ENCODE measurements around the gene MGARP. TPM values are rescaled to one million over a fixed set of nuclear protein-coding genes. Genes with fewer than 3 reads are reported as not detected.

The MGARP gene
- total RNA-seq, 2 experiments from 2014 or later = 2.6 TPM; not detected in 1

DNA sequence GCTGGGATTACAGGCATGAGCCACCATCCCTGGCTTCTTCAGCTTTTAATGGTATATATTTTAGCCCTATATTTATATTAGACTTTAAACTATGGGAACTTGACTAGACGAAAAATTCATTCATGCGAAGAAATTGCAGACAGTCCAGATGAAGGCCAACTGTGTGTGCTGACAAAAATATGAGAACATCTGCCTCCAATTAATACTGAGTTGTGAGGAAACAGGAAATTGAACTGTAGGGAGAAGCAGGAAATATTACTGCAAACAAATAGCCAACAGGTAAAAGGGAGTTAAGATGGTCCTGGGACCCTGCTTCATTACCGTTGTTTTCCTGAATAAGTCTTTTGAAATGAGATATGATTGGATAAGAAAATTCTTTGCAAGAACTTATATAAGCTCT, 26.3 kb downstream of the MGARP start:
- Histone ChIP-seq H3K9me2 (ENCODE audit: insufficient read depth, low read length) (no peaks in the 10 kb centered on the region), H3K36me3 (ENCODE audit: insufficient read depth, low read length) (no peaks in the 10 kb centered on the region), H3K9me3 (ENCODE audit: low read length) (0 out of 2 replicates have a peak, but pooled peaks cover 3% of the 10 kb centered on the region), H3K79me2 (ENCODE audit: insufficient read depth, low read depth, low read length) (no peaks in the 10 kb centered on the region), H2AFZ (ENCODE audit: low read length) (peak overlapping the region; percentile 93), H3K4me1 (ENCODE audit: insufficient read depth, low read length, poor library complexity, severe bottlenecking) (peaks cover 42% of the 10 kb centered on the region), H3K4me3 (ENCODE audit: low read depth, low read length, poor library complexity, severe bottlenecking) (no peak overlapping the region), H3K4me2 (ENCODE audit: low read length) (peak overlapping the region; percentile 54), H3K27ac (ENCODE audit: low read depth, low read length, poor library complexity, severe bottlenecking) (peak overlapping the region; percentile 45), H4K20me1 (ENCODE audit: insufficient read depth, low read length) (no peaks in the 10 kb centered on the region)
- TF ChIP-seq, protein P1, sequence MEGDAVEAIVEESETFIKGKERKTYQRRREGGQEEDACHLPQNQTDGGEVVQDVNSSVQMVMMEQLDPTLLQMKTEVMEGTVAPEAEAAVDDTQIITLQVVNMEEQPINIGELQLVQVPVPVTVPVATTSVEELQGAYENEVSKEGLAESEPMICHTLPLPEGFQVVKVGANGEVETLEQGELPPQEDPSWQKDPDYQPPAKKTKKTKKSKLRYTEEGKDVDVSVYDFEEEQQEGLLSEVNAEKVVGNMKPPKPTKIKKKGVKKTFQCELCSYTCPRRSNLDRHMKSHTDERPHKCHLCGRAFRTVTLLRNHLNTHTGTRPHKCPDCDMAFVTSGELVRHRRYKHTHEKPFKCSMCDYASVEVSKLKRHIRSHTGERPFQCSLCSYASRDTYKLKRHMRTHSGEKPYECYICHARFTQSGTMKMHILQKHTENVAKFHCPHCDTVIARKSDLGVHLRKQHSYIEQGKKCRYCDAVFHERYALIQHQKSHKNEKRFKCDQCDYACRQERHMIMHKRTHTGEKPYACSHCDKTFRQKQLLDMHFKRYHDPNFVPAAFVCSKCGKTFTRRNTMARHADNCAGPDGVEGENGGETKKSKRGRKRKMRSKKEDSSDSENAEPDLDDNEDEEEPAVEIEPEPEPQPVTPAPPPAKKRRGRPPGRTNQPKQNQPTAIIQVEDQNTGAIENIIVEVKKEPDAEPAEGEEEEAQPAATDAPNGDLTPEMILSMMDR (conservative IDR thresholded peaks at IDR 0.05; ENCODE audit: low read length) = no peak
- no peak for TF ChIP-seq EZH2phosphoT487 (IDR thresholded peaks at IDR 0.05; ENCODE audit: borderline replicate concordance, low read depth, low read length)
- POLR2A ChIA-PET = interaction anchor here (0.6 to 3.9 kb wide), 12 partner anchors 11 to 1649 kb away, joined by 3 to 24 read pairs (median 6); no protein-coding TSS in a partner anchor
- no TSS peak for BruUV-seq (replicated peaks)
- intact Hi-C loops (cut with micrococcal nuclease; ENCODE audit: unreplicated experiment) = no loop called here
- no peak for DNase-seq (ENCODE audit: low spot score)
- CTCF ChIA-PET (ENCODE audit: unreplicated experiment) = interaction anchor here (0.8 kb wide), 1 partner anchor 21 kb away, joined by 4 read pairs; no protein-coding TSS in a partner anchor

DNA sequence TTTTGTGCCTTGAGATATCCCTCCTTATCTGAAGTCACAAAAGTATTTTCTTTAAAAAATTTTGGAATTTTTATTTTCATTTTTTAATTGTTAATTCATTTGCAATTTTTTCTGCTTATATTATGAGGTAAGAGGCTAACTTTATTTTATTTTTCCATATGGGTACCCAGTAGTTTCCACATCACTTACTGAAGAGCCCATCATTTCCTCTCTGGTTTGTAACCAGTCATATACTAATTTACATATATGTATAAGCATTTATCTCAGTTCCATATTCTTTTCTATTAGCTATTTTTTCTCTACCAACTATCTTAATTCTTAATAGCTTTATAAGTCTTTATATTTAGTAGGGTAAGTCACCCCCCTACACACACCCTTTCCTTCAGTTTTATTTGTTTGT, 27.0 kb downstream of the MGARP start:
- Histone ChIP-seq H3K4me2 (ENCODE audit: low read length) (peak overlapping the region; percentile 54), H3K27ac (ENCODE audit: low read depth, low read length, poor library complexity, severe bottlenecking) (peak overlapping the region; percentile 45), H3K79me2 (ENCODE audit: insufficient read depth, low read depth, low read length) (no peaks in the 10 kb centered on the region), H3K4me3 (ENCODE audit: low read depth, low read length, poor library complexity, severe bottlenecking) (no peak overlapping the region), H3K9me3 (ENCODE audit: low read length) (0 out of 2 replicates have a peak, but pooled peaks cover 3% of the 10 kb centered on the region), H4K20me1 (ENCODE audit: insufficient read depth, low read length) (no peaks in the 10 kb centered on the region), H2AFZ (ENCODE audit: low read length) (peak overlapping the region; percentile 93), H3K36me3 (ENCODE audit: insufficient read depth, low read length) (no peaks in the 10 kb centered on the region), H3K9me2 (ENCODE audit: insufficient read depth, low read length) (no peaks in the 10 kb centered on the region), H3K4me1 (ENCODE audit: insufficient read depth, low read length, poor library complexity, severe bottlenecking) (peaks cover 42% of the 10 kb centered on the region)
- CTCF ChIA-PET (ENCODE audit: unreplicated experiment) = no interaction called here
- TF ChIP-seq, protein P1 (conservative IDR thresholded peaks at IDR 0.05; ENCODE audit: low read length) = no peak
- DNase-seq (ENCODE audit: low spot score) = no peak
- POLR2A ChIA-PET = interaction anchor here (0.6 to 3.9 kb wide), 7 partner anchors 10 to 43 kb away, joined by 3 to 24 read pairs (median 6); no protein-coding TSS in a partner anchor
- BruUV-seq (replicated peaks) = no TSS peak
- intact Hi-C loops (cut with micrococcal nuclease; ENCODE audit: unreplicated experiment) = no loop called here

DNA sequence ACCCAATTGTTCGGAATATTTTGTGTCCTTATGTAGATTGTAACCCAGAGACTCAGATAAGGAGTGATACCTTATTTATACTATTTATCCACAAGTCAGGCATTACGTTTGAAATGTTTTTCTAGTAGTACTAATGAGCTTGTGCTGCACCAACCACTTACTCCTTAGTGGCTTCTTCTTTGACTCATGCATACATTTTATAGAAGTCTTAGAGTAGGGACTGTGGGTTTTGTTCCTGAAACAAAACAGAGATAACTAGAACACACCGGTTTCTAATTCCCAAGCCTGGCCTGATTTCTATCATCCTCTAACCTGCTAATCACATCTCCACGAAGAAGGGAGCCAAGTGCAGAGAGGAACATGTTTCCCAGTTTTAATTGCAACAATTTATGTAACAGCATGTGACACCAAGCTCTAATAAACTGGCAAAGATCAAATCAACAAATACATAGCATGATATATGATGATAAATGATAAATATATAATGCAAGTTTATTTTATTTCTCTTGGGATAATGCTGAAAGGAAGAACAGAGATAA, 32.3 kb downstream of the MGARP start:
- CTCF ChIA-PET (ENCODE audit: unreplicated experiment) = no interaction called here
- intact Hi-C loops (cut with micrococcal nuclease; ENCODE audit: unreplicated experiment) = no loop called here

More for the DNA sequence above, 32.3 kb downstream of the MGARP start:
- H3K9me2 ChIP-seq (ENCODE audit: insufficient read depth, low read length) = no peaks in the 10 kb centered on the region
- peaks cover 8% of the 10 kb centered on the region for H3K4me1 ChIP-seq (ENCODE audit: insufficient read depth, low read length, poor library complexity, severe bottlenecking)
- no peaks in the 10 kb centered on the region for H3K79me2 ChIP-seq (ENCODE audit: insufficient read depth, low read depth, low read length)
- no TSS peak for BruUV-seq (replicated peaks)
- no peak for DNase-seq (ENCODE audit: low spot score)
- H3K9me3 ChIP-seq (ENCODE audit: low read length) = 0 out of 2 replicates have a peak, but pooled peaks cover 3% of the 10 kb centered on the region
- no peak overlapping the region for H3K4me3 ChIP-seq (ENCODE audit: low read depth, low read length, poor library complexity, severe bottlenecking)
- TF ChIP-seq, protein P1 (conservative IDR thresholded peaks at IDR 0.05; ENCODE audit: low read length) = no peak
- TF ChIP-seq EZH2phosphoT487 (IDR thresholded peaks at IDR 0.05; ENCODE audit: borderline replicate concordance, low read depth, low read length) = no peak
- POLR2A ChIA-PET = interaction anchor here (0.6 to 0.9 kb wide), 3 partner anchors 11 to 1550 kb away, joined by 3 to 4 read pairs (median 3); no protein-coding TSS in a partner anchor
- no peak overlapping the region for H3K4me2 ChIP-seq (ENCODE audit: low read length)
- H3K27ac ChIP-seq (ENCODE audit: low read depth, low read length, poor library complexity, severe bottlenecking) = no peak overlapping the region
- H2AFZ ChIP-seq (ENCODE audit: low read length) = peak overlapping the region; percentile 34; the same call in 1 of the 2 replicates
- no peaks in the 10 kb centered on the region for H3K36me3 ChIP-seq (ENCODE audit: insufficient read depth, low read length)
- H4K20me1 ChIP-seq (ENCODE audit: insufficient read depth, low read length) = no peaks in the 10 kb centered on the region
